ENCODE measurements around the gene JCAD. TPM values are rescaled to one million over a fixed set of nuclear protein-coding genes. Genes with fewer than 3 reads are reported as not detected.

Gene JCAD
- total and polyA plus RNA-seq, 10 of the 15 experiments (the other 5 are each of a cell fraction or from before 2014, with no cell fraction given): 0.28 TPM; not detected in 9

DNA sequence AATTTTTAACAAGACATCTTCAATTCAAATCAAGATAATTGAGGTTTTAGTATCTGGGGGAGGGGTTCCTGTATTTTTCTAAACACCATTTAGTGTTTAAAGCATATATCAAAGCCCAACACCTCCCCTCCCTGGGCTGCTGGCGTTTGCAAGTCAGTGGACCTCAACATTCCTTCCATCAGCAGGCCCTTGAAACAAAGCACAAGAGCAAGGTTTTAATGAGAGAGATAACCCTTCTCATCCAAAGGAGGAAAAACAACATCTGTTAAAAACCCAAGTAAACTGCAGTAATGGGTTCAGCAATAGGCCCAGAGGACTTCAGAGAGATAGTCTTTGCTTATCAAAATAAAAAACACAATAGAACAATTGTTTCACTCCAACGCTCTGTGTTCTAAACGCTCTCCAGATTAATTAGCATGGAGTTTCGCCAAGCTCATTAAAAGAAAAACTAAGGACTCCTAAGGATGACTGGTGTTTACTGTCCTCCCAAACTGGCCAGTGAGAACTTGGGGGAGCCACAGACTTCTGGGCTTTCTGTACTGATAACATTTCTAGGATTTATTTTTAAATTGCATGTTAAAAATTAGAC is 2.5 kb downstream of the JCAD start:
- no peaks in the 10 kb centered on the region for H3K9me3 ChIP-seq (replicated peaks; ENCODE audit: control insufficient read depth, insufficient read depth, low read length)
- SMC1A ChIA-PET (ENCODE audit: uncharacterized antibody, unreplicated experiment): no interaction called here
- POLR2A ChIA-PET: no interaction called here
- H4K20me1 ChIP-seq (ENCODE audit: control insufficient read depth, insufficient read depth): no peaks in the 10 kb centered on the region
- no peak overlapping the region for H3K4me3 ChIP-seq
- H3K79me2 ChIP-seq (ENCODE audit: control insufficient read depth, insufficient read depth, low read length): no peaks in the 10 kb centered on the region
- H3K4me2 ChIP-seq (ENCODE audit: control insufficient read depth, insufficient read depth): no peak overlapping the region
- no peak for DNase-seq (ENCODE audit: low read depth, low spot score)
- no peaks in the 10 kb centered on the region for H3K36me3 ChIP-seq (ENCODE audit: control insufficient read depth in 2 of 2, insufficient read depth in 2 of 2, low read length in 1 of 2)
- H3K27me3 ChIP-seq (replicated peaks in 1 of 2; ENCODE audit: control insufficient read depth in 2 of 2, insufficient read depth in 2 of 2, low read length in 1 of 2): peaks cover 5 to 8% of the 10 kb centered on the region in 2 experiments
- CTCF ChIA-PET: no interaction called here
- ATAC-seq: no peak
- no peak for FAIRE-seq
- BruUV-seq (replicated peaks): no TSS peak
- intact Hi-C loops (cut with micrococcal nuclease; ENCODE audit: unreplicated experiment) (no loop called here), in situ Hi-C loops (cut with MboI) (no loop called here)
- TF ChIP-seq IKZF1 (conservative IDR thresholded peaks at IDR 0.05): no peak
- TF ChIP-seq PAX5 (IDR thresholded peaks at IDR 0.05; ENCODE audit: borderline replicate concordance, low read depth, low read length): no peak
- no peak for TF ChIP-seq KLF5 (IDR thresholded peaks at IDR 0.05; ENCODE audit: partially characterized antibody)
- TF ChIP-seq EED (IDR thresholded peaks at IDR 0.05; ENCODE audit: low read depth): no peak
- TF ChIP-seq MTA2 (IDR thresholded peaks at IDR 0.05; ENCODE audit: low read depth): no peak
- no peak for TF ChIP-seq YBX1 (IDR thresholded peaks at IDR 0.05)
- TF ChIP-seq ZBTB33 (IDR thresholded peaks at IDR 0.05): no peak
- TF ChIP-seq TCF7 (IDR thresholded peaks at IDR 0.05; ENCODE audit: borderline replicate concordance): no peak
- TF ChIP-seq YY1 (IDR thresholded peaks at IDR 0.05; ENCODE audit: low read depth, low read length): no peak
- 45% methylated on average over 4 of the region's 4 CpGs for WGBS (ENCODE audit: insufficient coverage, insufficient replicate concordance, low lambda C conversion rate, missing lambda C conversion rate)
- H3K27ac ChIP-seq (ENCODE audit: control insufficient read depth, insufficient read depth): no peak overlapping the region
- H2AFZ ChIP-seq (ENCODE audit: control insufficient read depth, low read depth, low read length): no peak overlapping the region
- no peak overlapping the region for H3K9ac ChIP-seq (ENCODE audit: control insufficient read depth, insufficient read depth, low read length)
- RAD21 ChIA-PET (ENCODE audit: unreplicated experiment): no interaction called here
- H3K4me1 ChIP-seq (ENCODE audit: control insufficient read depth, insufficient read depth, low read length): no peaks in the 10 kb centered on the region

All from GM12878 (cell line).